OCI-LY3 (cell line): ENCODE measurements around the gene RUFY1.
"Not testable (repeated sequence)": the region's sequence is repeated elsewhere in the genome, so short reads cannot be mapped to it uniquely, and the experiment has no call there.

Source experiments
- CTCF ChIP-seq: fragments of 200-600, 300-600 bp; sonication (generic); IDR thresholded peaks from 2 replicates; pipeline ENCODE4 v1.5.1; 2014; ENCODE audit warnings: antibody characterized with exemption, low read length, low read depth
- EZH2phosphoT487 ChIP-seq: fragments of 200-600 bp; shearing (Covaris generic); IDR thresholded peaks from 2 replicates; pipeline ENCODE4 v1.6.1; 2018; ENCODE audit warnings: antibody characterized with exemption, mixed run types, low read depth

- TF ChIP-seq CTCF, EZH2phosphoT487: not testable (repeated sequence)
Measured at GRCh38 chr5:179522107-179522506, 28.2 kb upstream of the RUFY1 start.
